Stimulated activated CD8-positive, alpha-beta memory T cell treated with anti-CD3 and anti-CD28 coated beads, Interleukin-7, amount 100 ng/mL, for 48 hours (primary cell): Measurements from ENCODE around the gene ATP6V0C.

ENCODE experiments used
- DNase-seq, 2 donors: peaks; one replicate each; pipeline ENCODE4 v3.0.0-alpha.2; 2020; ENCODE audit warnings: low read depth in 1 of 2; ENCODE audit errors: extremely low read depth in 1 of 2

ATP6V0C gene

DNA sequence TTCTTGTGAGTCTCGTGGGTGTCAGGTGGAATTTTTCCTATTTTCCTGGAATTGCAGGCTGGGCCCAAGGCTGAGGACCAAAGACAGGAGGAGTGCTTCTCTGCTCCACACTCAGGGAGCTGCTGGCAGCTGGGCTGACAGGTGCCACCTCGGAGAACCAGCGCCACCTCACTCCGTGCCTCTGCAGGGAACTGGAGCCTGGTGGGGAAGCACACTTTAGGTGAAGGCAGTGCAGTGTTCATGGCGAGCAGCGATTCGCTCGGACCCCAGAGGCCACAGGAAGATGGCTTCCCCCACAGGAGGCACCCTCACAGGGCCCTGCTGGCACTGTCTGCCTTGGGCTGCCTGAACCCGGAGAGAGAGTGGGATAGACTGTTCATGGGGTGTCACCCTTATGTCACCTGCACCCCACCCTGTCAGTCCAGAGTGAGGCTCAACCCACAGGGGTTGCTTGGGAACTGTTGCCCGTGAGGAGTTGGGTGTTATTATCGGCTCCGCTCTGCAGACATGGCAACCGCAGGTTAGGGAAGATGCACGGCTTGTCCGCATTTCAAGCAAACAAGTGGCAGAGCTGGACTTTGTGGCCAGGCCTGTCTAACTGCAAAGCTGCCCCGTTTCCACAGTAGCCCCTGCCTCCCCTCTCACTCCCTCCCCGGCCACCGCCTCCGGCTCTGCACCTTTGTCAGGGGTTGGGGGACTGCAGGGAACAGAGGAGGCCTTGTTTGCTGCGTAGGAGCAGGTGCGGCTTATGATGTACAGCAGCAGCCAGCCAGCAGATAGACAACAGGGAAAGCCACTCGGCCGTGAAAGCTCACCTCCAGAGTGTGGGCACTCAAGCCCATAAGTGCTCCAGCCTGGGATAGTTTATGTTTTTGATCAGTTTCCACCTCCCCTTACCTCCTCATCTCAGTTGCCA, 23.3 kb upstream of the ATP6V0C start:
- no peak for DNase-seq

DNA sequence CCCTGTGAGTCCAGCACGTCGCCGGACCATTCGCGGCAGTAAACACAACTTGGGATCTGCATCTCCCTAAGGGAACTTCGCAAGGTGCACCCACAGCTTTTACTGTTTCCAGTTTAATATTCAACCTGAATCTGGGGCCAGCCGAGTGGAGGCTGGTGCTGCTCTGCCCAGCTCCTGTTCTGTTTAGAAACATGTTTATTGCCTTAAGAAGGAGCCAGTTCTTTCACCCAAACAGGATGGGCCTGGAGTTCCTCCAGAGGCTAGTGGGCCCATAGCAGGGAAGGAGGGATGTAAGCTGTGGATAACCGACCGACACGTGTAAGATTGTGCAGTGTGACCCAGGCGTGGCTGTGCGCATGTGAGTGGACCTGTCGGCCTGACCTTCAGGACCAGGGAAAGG, 21.5 kb upstream of the ATP6V0C start:
- DNase-seq, result no peak

DNA sequence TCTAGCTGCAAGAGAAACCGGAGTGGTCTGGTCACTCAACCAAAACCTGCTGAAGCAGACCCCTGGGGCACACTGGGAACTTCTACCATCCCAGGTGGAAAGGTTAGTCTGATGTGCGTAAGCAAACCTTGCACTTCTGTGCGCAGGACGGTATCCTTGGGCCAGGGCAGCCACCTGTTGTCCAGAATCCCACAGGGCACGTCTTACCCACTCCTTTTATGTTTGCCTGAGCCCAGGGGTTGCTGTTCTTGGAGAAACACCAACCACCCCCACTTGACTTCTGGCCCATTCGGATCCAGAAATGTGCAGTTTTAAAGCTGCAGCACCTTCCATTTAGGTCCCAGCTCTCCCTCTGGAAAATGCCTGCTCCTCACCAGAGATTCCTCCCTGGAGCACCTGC, 20.1 kb upstream of the ATP6V0C start:
- no peak for DNase-seq

DNA sequence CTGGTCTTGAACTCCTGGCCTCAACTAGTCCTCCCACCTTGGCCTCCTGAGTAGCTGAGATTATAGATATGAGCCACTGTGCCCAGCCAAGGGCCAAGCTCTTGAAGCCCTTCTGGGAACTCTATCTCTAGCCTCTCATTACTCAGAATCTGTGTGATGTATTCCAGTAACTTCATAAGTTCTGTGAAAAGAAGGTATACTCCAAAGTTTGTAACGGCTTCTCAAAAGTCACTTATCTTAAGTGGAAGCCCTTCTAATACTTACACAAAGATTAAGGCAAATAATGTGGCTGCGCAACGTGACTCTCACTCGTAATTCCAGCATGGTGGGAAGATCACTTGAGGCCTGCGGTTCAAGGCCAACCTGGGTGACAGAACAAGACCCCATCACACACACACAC, 19.1 kb upstream of the ATP6V0C start:
- DNase-seq, result no peak

DNA sequence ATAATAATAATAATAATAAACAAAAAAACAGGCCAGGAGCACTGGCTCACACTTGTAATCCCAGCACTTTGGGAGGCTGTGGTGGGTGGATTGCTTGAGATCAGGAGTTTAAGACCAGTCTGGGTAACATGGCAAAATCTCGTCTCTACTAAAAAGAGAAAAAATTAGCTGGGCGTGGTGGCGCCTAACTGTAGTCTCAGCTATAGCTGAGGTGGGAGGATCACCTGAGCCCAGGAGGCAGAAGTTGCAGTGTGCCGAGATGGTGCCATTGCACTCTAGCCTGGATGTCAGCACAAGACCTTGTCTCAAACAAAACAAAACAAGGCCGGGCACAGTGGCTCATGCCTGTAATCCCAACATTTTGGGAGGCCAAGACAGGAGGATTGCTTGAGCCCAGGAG, 18.7 kb upstream of the ATP6V0C start:
- no peak for DNase-seq

DNA sequence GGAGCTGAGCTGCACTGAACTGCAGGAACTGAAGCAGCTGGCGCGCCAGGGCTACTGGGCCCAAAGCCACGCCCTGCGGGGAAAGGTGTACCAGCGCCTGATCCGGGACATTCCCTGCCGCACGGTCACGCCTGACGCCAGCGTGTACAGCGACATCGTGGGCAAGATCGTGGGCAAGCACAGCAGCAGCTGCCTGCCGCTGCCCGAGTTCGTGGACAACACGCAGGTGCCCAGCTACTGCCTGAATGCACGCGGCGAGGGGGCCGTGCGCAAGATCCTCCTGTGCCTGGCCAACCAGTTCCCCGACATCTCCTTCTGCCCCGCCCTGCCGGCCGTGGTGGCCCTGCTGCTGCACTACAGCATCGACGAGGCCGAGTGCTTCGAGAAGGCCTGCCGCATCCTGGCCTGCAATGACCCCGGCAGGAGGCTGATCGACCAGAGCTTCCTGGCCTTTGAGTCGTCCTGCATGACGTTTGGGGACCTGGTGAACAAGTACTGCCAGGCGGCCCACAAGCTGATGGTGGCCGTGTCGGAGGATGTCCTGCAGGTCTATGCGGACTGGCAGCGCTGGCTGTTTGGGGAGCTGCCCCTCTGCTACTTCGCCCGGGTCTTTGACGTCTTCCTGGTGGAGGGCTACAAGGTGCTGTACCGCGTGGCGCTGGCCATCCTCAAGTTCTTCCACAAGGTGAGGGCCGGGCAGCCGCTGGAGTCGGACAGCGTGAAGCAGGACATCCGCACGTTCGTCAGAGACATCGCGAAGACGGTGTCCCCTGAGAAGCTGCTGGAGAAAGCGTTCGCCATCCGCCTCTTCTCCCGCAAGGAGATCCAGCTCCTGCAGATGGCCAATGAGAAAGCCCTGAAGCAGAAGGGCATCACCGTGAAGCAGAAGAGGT, 17.3 kb upstream of the ATP6V0C start:
- no peak for DNase-seq

DNA sequence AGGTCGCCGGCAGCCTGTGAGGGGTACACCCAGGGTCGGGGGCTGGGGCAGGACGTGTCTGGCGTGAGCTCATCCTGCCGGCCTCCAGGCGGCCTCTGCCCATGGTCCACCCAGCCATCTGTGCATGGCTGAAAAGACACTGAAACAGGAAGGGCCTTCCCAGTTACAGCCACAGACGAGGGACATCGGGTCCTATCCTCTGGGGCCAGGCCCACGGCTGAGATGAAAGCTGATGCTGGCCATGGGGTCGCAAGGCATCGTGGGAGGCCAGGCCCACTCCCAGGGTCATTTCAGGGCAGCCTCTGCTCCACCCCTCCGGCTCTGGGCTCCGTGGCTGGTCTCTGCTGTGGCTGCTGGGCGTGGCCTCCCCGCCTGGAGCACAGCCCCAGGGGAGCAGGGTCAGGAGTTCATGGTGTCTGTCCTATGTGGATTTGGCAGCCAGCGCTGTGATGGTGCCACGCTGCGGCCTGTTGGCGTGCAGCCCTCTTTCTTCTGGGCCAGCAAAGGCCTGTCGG, 16.6 kb upstream of the ATP6V0C start:
- DNase-seq, result no peak

DNA sequence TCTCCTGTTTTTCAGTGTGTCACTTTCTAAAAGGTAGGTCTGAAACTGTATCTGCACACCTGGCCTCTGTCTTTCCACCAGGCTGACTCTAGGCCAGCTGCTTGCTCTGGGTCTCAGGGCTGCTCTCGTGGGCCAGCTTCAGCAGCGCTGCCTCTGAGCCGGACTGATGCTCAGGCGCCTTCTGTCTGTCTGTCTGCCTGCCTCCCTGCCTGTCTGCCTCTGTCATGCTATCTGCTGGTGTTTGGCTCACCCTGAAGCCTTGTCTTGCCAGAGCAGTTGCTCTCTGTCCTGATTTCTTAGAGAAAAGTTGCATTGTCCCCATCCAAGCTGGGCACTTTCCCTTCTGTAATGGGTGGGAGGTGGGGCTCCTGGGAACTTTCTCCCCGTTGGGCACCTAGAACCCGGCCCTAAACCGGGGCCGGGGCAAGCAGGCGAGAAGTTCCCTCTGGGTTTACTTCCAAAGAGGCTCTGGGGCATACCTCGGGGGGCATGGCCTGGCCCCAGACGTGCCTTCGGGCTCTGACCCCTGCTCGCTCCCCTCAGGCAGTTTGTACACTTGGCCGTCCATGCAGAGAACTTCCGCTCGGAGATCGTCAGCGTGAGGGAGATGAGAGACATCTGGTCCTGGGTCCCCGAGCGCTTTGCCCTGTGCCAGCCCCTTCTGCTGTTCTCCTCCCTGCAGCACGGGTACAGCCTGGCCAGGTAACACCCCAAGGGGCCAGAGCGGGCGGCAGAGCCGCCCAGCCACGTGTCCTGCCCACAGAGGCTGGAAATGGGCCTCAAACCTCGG, 15.9 kb upstream of the ATP6V0C start:
- no peak for DNase-seq

DNA sequence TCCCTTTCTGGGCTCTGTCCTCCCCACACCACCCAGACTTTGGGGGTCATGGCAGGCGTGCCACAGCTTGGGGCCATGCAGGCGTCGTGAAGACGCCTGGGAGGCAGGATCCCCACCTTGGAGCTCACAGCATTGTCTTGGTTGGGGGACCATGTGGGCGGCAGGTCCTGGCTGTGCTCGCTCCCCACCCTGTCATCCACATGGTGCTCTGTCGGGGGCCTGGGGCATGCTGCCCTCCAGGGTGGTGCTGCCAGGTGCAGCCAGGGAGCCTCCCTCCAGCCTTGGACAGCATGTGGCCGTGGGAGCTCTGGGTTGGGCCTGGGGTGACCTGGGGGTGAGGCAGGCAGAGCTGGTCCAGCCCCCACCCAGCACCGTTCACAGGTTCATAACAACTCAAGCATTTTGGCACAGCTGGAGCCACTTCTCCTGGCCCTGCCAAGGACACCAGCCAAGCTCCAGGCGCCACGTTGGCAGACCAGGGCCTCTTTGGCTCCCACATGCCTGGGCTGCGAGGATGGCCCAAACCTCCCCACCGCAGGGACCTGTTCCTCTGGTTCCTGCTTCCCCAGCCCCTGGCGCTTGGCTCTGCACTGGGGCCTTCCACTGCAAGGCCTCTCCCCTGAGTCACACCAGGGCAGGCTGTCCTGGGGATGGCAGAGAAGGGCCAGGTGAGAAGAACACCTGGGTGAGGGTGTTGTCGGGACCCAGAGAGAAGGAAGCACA, 15.1 kb upstream of the ATP6V0C start:
- no peak for DNase-seq

DNA sequence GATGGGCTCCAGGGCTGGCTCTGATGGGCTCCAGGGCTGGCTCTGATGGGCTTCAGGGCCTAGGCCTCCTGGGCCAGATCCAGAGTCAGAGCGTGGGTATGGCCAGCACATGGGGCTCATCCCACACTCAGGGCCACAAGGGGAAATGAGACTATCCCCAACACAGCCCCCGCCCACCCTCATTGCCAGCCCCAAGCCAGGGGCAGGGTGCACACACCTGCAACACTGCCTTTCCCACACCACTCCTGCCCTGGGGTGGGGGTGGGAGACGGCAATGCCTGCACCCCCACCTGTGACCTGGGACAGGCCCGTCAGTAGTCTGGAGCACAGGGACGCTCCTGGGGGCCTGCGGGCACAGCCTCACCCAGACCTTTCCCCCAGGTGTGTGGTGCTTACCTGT, 14.3 kb upstream of the ATP6V0C start:
- no peak for DNase-seq

DNA sequence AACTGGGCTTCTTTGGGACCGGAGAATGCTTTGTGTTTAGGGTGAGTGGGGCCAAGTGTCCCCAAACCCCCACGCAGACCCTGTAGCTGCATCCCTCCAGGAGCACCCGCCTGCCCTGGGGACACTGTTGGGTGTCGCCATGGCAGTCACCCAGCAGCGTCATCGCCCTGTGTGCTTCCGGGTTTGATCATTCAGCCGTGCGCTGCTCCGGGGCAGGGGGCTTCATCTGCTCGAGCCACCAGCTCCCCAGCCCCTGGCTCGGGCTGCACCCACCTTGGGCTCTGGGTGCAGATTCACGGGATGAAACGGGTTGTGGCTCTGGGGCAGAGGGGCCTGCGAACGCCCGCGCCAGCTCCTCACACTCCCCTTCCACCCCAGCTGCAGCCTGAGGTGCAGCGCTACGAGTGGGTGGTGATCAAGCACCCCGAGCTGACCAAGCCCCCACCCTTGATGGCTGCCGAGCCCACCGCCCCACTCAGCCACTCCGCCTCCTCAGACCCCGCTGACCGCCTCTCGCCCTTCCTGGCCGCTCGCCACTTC, 13.8 kb upstream of the ATP6V0C start:
- no peak for DNase-seq

DNA sequence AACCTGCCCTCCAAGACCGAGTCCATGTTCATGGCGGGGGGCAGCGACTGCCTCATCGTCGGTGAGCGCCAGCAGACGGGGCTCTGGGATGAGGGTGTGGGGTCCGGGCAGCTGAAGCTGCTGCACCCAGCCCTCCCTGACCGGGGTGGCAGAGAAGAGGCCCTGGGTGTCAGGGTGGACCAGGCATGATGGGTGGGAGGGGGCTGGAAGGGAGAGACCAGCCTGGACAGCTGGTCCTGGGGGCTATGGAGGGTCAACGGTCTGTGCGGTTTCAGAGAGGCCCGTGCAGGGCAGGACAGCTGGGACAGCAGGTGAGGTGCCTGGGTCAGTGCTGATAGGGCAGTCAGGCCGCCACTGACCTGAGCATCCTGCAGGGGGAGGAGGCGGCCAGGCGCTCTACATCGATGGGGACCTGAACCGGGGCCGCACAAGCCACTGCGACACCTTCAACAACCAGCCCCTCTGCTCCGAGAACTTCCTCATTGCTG, 13.3 kb upstream of the ATP6V0C start:
- no peak for DNase-seq

DNA sequence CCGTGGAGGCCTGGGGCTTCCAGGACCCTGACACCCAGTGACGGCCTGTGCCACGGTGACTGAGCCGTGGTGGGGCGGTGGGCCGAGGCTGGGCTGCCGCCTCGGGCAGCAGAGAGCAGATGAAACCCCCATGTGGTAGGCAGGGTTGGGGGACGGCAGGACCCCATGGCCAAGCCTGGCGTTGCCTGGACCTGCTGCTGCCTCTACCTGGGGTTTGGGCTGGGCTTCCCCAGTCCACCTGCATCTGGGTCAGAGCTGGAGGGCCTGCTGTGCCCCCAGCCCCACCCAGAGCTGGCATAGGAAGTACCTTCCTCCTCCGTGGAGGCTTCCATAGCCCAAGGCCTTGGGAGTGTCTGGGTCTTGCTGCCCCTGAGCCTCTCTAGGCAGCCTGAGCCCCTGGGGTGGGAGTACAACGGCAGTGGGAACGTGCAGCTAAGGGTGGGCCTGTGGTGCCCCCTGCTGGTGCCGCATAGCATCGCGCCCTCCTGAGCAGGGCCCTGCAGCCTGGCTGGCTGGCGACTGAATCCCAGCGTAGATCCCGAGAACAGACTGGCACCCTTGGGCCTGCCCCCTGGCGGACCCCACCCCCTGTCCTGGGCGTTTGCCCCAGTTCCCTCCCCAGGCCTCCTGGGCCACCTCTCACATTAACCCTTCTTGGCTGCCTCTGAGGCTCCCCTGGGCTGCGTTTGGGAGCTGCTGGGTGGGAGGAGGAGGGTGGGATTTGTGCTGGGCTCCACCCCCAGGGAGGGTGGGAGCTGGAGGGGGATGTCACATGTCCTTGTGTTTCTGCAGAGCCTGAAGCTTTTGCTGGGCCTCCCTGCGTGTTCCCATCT, 12.6 kb upstream of the ATP6V0C start:
- DNase-seq, result peak; percentile 49 to 52

DNA sequence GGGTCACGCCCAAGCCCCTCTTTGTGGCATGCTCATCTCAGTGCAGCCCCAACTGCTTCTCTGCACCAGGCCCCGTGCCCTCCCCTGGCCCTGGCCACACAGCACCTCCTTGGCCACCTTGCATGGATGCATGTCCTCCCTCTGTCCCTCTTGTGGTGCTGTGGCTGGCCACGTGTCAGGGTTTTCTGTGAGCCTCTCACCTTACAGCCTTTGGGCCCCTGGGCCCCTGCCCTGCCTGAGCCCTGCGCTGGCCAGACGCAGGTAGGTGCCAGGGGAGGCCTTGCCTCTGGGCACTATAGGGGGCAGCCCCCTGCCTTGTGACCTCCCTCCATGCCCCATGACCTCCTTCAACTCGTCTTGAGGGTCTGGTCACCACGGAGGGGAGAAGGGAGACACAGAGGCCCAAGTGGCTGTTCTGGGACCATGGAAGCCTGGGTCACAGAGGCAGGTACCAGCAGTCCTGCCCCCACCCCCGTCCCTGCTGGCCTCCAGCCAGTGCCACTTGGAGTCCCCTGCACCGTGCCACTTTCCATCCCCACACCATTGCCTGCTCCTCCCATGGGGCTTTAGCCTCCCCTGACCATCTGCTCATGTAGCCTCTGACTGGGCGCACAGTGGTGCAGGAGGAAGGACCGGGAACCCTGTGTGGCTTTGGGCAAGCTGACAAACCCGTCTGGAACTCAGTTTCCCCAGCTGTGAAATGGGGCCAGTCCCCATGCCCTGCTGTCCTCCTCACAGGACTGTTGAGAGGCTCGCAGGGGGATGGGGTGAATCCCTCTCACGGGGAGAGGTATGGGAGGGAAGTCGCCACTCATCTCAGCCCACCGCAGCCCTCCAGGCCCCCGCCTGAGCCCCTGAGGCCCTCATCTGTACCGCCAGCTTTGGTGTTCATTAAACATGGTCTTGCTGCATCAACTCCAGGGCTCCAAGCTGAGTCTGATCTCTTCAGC, 11.5 kb upstream of the ATP6V0C start:
- no peak for DNase-seq

DNA sequence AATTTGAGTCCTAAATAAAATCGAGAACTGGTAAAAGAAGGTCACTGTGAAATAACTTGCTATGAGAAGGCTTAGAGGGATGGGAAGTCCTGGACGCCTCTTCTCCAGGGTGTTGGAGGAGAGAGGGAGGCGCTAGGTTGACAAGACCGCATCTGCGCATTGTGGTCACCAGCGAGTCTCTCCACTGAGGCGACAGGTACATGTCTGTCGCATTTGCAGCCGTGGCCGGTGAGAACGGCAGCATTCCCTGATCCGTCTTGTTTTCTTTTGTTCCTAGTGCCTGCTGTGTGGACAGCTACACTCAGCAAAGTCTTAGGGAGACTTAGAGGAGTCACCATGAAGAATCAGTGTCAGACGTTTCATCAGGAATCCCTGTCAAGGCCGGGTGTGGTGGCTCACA, 8.1 kb upstream of the ATP6V0C start:
- DNase-seq, result no peak

DNA sequence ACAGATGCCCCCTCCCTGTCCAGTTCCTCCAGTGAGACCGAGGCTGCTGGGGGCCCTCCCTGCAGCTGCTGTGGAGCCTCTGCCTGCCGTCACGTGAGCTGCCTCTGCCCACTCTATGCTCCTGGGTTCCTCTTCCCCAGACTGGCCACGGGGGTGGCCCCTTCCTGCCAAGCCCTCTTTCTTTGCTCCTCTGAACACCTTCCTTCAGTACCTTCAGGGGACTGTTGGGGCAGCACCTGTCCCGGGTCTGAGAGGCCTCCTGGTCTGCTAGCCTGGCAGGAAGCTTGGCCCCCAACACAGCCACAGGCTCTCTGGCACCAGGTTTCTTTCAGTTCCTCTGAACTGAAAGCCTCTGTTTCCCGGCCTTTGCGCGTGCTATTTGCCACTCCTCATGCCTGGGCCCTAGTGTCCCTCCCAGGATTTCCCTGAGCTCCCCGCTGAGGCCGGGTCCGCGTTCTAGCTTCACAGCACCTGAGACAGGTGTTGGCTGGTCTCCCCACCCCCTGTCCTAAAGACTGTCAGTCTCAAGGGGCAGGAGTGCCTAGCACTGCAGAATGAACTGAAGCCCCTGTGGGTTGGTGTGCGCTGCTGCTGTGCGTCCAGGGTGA, 6.6 kb upstream of the ATP6V0C start:
- no peak for DNase-seq

DNA sequence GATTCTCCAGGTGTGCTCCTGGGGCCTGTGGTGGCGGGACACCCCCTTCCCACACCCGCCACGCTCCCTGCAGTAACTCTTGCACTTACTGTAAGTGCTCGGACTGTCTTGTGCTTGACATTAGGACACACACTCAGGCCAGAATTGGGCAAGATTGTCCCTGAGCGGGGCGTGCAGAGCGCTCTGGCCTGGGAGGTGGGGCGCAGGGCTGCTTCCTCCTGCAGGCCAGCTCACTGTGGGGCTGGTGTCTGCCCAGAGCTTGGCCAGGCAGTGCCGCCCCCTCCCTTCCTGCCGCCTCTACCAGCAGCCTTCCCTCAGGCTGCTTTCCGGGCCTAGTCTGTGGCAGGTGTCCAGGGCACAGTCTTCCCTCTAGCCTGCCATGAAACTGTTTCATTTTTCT, 6.1 kb upstream of the ATP6V0C start:
- no peak for DNase-seq
